Measurements from ENCODE around the gene MUC5B. TPM values are rescaled to one million over a fixed set of nuclear protein-coding genes. Genes with fewer than 3 reads are reported as not detected.

Gene MUC5B
- total RNA-seq, 1 experiment from 2014 or later = 3.4 TPM

GRCh38 chr11:1260023-1260501 is 37.2 kb downstream of the MUC5B start:
- BruUV-seq (replicated peaks) = no TSS peak
- DNase-seq = peak; percentile 44

GRCh38 chr11:1260620-1261019 is 37.8 kb downstream of the MUC5B start:
- no TSS peak for BruUV-seq (replicated peaks)
- CTCF ChIA-PET = no interaction called here
- Mint-ChIP-seq H3K27ac (ENCODE audit: unreplicated experiment) (no peak overlapping the region), H3K4me3 (ENCODE audit: low read depth, unreplicated experiment) (no peak overlapping the region), H3K36me3 (ENCODE audit: insufficient read depth, unreplicated experiment) (peaks cover 22% of the 10 kb centered on the region), H3K9me3 (ENCODE audit: low read depth, unreplicated experiment) (peaks cover 4% of the 10 kb centered on the region), H3K4me1 (ENCODE audit: low read depth, unreplicated experiment) (peaks cover 9% of the 10 kb centered on the region), H3K27me3 (ENCODE audit: unreplicated experiment) (no peaks in the 10 kb centered on the region)
- no peak for DNase-seq
- TF ChIP-seq CTCF (IDR thresholded peaks at IDR 0.05; ENCODE audit: unreplicated experiment) = no peak
- intact Hi-C loops (cut with micrococcal nuclease; ENCODE audit: unreplicated experiment) = no loop called here

More at GRCh38 chr11:1260023-1260501, 37.2 kb downstream of the MUC5B start:
- no peaks in the 10 kb centered on the region for H3K27me3 Mint-ChIP-seq (ENCODE audit: unreplicated experiment)
- TF ChIP-seq CTCF (IDR thresholded peaks at IDR 0.05; ENCODE audit: unreplicated experiment) = no peak
- peaks cover 4% of the 10 kb centered on the region for H3K9me3 Mint-ChIP-seq (ENCODE audit: low read depth, unreplicated experiment)
- no peak overlapping the region for H3K4me3 Mint-ChIP-seq (ENCODE audit: low read depth, unreplicated experiment)
- no peak overlapping the region for H3K27ac Mint-ChIP-seq (ENCODE audit: unreplicated experiment)
- intact Hi-C loops (cut with micrococcal nuclease; ENCODE audit: unreplicated experiment) = no loop called here
- CTCF ChIA-PET = no interaction called here
- H3K4me1 Mint-ChIP-seq (ENCODE audit: low read depth, unreplicated experiment) = peaks cover 9% of the 10 kb centered on the region
- peaks cover 22% of the 10 kb centered on the region for H3K36me3 Mint-ChIP-seq (ENCODE audit: insufficient read depth, unreplicated experiment)

- intact Hi-C loops (cut with micrococcal nuclease; ENCODE audit: unreplicated experiment) = no loop called here
- H3K9me3 Mint-ChIP-seq (ENCODE audit: low read depth, unreplicated experiment) = peaks cover 4% of the 10 kb centered on the region
- no TSS peak for BruUV-seq (replicated peaks)
- H3K27ac Mint-ChIP-seq (ENCODE audit: unreplicated experiment) = peak overlapping the region; percentile 75
- no peak for TF ChIP-seq CTCF (IDR thresholded peaks at IDR 0.05; ENCODE audit: unreplicated experiment)
- peaks cover 22% of the 10 kb centered on the region for H3K36me3 Mint-ChIP-seq (ENCODE audit: insufficient read depth, unreplicated experiment)
- CTCF ChIA-PET = no interaction called here
- DNase-seq = no peak
- H3K4me3 Mint-ChIP-seq (ENCODE audit: low read depth, unreplicated experiment) = peak overlapping the region; percentile 75
- H3K27me3 Mint-ChIP-seq (ENCODE audit: unreplicated experiment) = no peaks in the 10 kb centered on the region
- peaks cover 9% of the 10 kb centered on the region for H3K4me1 Mint-ChIP-seq (ENCODE audit: low read depth, unreplicated experiment)
Observed at GRCh38 chr11:1261241-1262071, 38.6 kb downstream of the MUC5B start.

GRCh38 chr11:1262172-1263006 is 39.5 kb downstream of the MUC5B start:
- peak overlapping the region; percentile 75 for H3K27ac Mint-ChIP-seq (ENCODE audit: unreplicated experiment)
- CTCF ChIA-PET = interaction anchor here (0.5 to 1.2 kb wide), 4 partner anchors 70 to 310 kb away, joined by 3 read pairs; partner anchors contain the start of gene DUSP8
- no TSS peak for BruUV-seq (replicated peaks)
- no peak for TF ChIP-seq CTCF (IDR thresholded peaks at IDR 0.05; ENCODE audit: unreplicated experiment)
- no peaks in the 10 kb centered on the region for H3K27me3 Mint-ChIP-seq (ENCODE audit: unreplicated experiment)
- peak overlapping the region; percentile 75 for H3K4me3 Mint-ChIP-seq (ENCODE audit: low read depth, unreplicated experiment)
- H3K4me1 Mint-ChIP-seq (ENCODE audit: low read depth, unreplicated experiment) = peaks cover 9% of the 10 kb centered on the region
- intact Hi-C loops (cut with micrococcal nuclease; ENCODE audit: unreplicated experiment) = no loop called here
- H3K36me3 Mint-ChIP-seq (ENCODE audit: insufficient read depth, unreplicated experiment) = peaks cover 22% of the 10 kb centered on the region
- peaks cover 6% of the 10 kb centered on the region for H3K9me3 Mint-ChIP-seq (ENCODE audit: low read depth, unreplicated experiment)
- peak; percentile 95 for DNase-seq
